ENCODE measurements around the gene NCL.
"Not testable (repeated sequence)": the region's sequence is repeated elsewhere in the genome, so short reads cannot be mapped to it uniquely, and the experiment has no call there.

Gene NCL

GRCh38 chr2:231467613-231468530 lies 3.6 kb upstream of the NCL start:
- no peak for DNase-seq

- DNase-seq, result no peak
Observed at GRCh38 chr2:231467016-231467545, 2.8 kb upstream of the NCL start.

- DNase-seq, result peak; percentile 73 to 84
Observed at GRCh38 chr2:231464576-231465540, 574 bp upstream of the NCL start.

- no peak for DNase-seq
Observed at GRCh38 chr2:231462729-231463465, 1.4 kb downstream of the NCL start.

GRCh38 chr2:231461516-231461971 lies 2.7 kb downstream of the NCL start:
- DNase-seq, result no peak

- not testable (repeated sequence) for DNase-seq
Observed at GRCh38 chr2:231460841-231461240, 3.4 kb downstream of the NCL start.

GRCh38 chr2:231460073-231460835 lies 4.0 kb downstream of the NCL start:
- DNase-seq, result no peak

GRCh38 chr2:231458368-231458767 lies 5.9 kb downstream of the NCL start:
- no peak for DNase-seq

GRCh38 chr2:231457101-231457500 lies 7.2 kb downstream of the NCL start:
- DNase-seq, result no peak

- no peak for DNase-seq
Observed at GRCh38 chr2:231456295-231457004, 7.8 kb downstream of the NCL start.

- DNase-seq, result no peak
Observed at GRCh38 chr2:231455890-231456289, 8.4 kb downstream of the NCL start.

GRCh38 chr2:231455222-231455621 lies 9.1 kb downstream of the NCL start:
- no peak for DNase-seq

- no peak for DNase-seq
Observed at GRCh38 chr2:231454361-231454791, 9.9 kb downstream of the NCL start.

GRCh38 chr2:231452799-231453508 lies 11.3 kb downstream of the NCL start:
- no peak for DNase-seq

GRCh38 chr2:231450548-231450989 lies 13.7 kb downstream of the NCL start:
- no peak for DNase-seq

- no peak for DNase-seq
Observed at GRCh38 chr2:231449503-231450054, 14.7 kb downstream of the NCL start.

- DNase-seq, result no peak
Observed at GRCh38 chr2:231436957-231437356, 27.3 kb downstream of the NCL start.

- no peak for DNase-seq
Observed at GRCh38 chr2:231433990-231434389, 30.3 kb downstream of the NCL start.

GRCh38 chr2:231431606-231432005 lies 32.7 kb downstream of the NCL start:
- DNase-seq, result no peak

GRCh38 chr2:231430437-231430836 lies 33.8 kb downstream of the NCL start:
- DNase-seq, result not testable (repeated sequence)
